Muscle layer of colon (tissue), 2 donors: ENCODE measurements around the gene CYP2C19.
"Not testable (repeated sequence)": the region's sequence is repeated elsewhere in the genome, so short reads cannot be mapped to it uniquely, and the experiment has no call there.

Source experiments
- H3K27ac ChIP-seq: one replicate; pipeline ENCODE4 v1.7.0; 2013; ENCODE audit warnings: low read depth, mild to moderate bottlenecking, low read length, moderate library complexity
- H3K27me3 ChIP-seq, 2 donors: one replicate each; pipeline ENCODE4 v1.7.0; 2013; ENCODE audit warnings: low read length in 2 of 2, mild to moderate bottlenecking in 2 of 2; ENCODE audit not compliant: insufficient read depth in 2 of 2, control insufficient read depth in 1 of 2
- H3K36me3 ChIP-seq: one replicate; pipeline ENCODE4 v1.7.0; 2013; ENCODE audit warnings: mild to moderate bottlenecking, low read length; ENCODE audit not compliant: insufficient read depth
- H3K4me1 ChIP-seq: one replicate; pipeline ENCODE4 v1.7.0; 2013; ENCODE audit warnings: mild to moderate bottlenecking, low read length; ENCODE audit not compliant: insufficient read depth
- H3K4me3 ChIP-seq, 2 donors: one replicate each; pipeline ENCODE4 v1.7.0; 2013; ENCODE audit warnings: low read length in 2 of 2, low read depth in 1 of 2, mild to moderate bottlenecking in 1 of 2, moderate library complexity in 1 of 2
- H3K9ac ChIP-seq: one replicate; pipeline ENCODE4 v1.7.0; 2013; ENCODE audit warnings: low read length
- H3K9me3 ChIP-seq: one replicate; pipeline ENCODE4 v1.7.0; 2013; ENCODE audit warnings: mild to moderate bottlenecking, low read length
- donor health status: abdominal sarcoma.
- donor health status: Adenocarcinoma of cecum.

CYP2C19 gene

GRCh38 chr10:94762393-94762792 is at the start of gene CYP2C19:
Gene CYP2C19, plus strand, starts transcription at chr10:94762681. Its CDS starts 25 bp downstream, at chr10:94762706.
- H3K27me3 ChIP-seq: no peaks in the 10 kb centered on the region
- H3K36me3 ChIP-seq: no peaks in the 10 kb centered on the region
- no peaks in the 10 kb centered on the region for H3K9me3 ChIP-seq
- H3K4me1 ChIP-seq: no peaks in the 10 kb centered on the region
- no peak within 1 kb of the TSS for H3K27ac ChIP-seq
- H3K4me3 ChIP-seq: no peak within 1 kb of the TSS
- no peak within 1 kb of the TSS for H3K9ac ChIP-seq

GRCh38 chr10:94725871-94726270 is 36.6 kb upstream of the CYP2C19 start:
- H3K4me1 ChIP-seq: no peaks in the 10 kb centered on the region
- H3K9ac ChIP-seq: no peak overlapping the region
- H3K27me3 ChIP-seq: no peaks in the 10 kb centered on the region
- no peak overlapping the region for H3K27ac ChIP-seq
- H3K4me3 ChIP-seq: no peak overlapping the region
- no peaks in the 10 kb centered on the region for H3K9me3 ChIP-seq
- no peaks in the 10 kb centered on the region for H3K36me3 ChIP-seq

DNA sequence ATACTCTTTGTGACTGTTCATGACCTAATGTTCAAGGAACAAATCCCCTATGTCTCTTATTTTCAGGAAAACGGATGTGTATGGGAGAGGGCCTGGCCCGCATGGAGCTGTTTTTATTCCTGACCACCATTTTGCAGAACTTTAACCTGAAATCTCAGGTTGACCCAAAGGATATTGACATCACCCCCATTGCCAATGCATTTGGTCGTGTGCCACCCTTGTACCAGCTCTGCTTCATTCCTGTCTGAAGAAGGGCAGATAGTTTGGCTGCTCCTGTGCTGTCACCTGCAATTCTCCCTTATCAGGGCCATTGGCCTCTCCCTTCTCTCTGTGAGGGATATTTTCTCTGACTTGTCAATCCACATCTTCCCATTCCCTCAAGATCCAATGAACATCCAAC is 27.3 kb upstream of the CYP2C19 start:
- H3K4me3 ChIP-seq: no peak overlapping the region
- H3K9ac ChIP-seq: no peak overlapping the region
- H3K27me3 ChIP-seq: no peaks in the 10 kb centered on the region
- no peaks in the 10 kb centered on the region for H3K4me1 ChIP-seq
- no peak overlapping the region for H3K27ac ChIP-seq
- no peaks in the 10 kb centered on the region for H3K36me3 ChIP-seq
- H3K9me3 ChIP-seq: no peaks in the 10 kb centered on the region

- Histone ChIP-seq H3K9me3 (no peaks in the 10 kb centered on the region), H3K9ac (no peak overlapping the region), H3K4me1 (no peaks in the 10 kb centered on the region), H3K36me3 (no peaks in the 10 kb centered on the region), H3K27ac (no peak overlapping the region), H3K27me3 (no peaks in the 10 kb centered on the region), H3K4me3 (no peak overlapping the region)
Observed at GRCh38 chr10:94738588-94738987, 23.9 kb upstream of the CYP2C19 start.

DNA sequence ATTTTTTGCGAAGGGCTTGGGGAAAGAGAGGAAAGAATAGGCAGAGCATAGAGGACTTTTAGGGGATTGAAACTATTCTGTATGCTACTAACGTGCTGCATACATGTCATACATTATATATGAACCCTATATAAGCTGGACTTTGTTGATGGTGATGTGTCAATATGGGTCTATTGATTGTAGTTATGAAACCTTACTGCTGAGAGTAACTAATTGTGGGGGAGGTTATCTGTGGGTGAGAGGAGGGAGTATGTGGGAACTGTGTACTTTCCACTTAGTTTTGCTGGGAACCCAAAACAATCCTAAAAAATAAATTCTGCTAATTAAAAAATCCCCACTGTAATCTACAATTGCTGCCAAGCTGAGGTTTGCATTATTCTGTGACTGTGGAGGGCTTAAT is 15.3 kb upstream of the CYP2C19 start:
- Histone ChIP-seq H3K27me3 (no peaks in the 10 kb centered on the region), H3K4me1 (no peaks in the 10 kb centered on the region), H3K9ac (no peak overlapping the region), H3K4me3 (no peak overlapping the region), H3K27ac (no peak overlapping the region), H3K9me3 (no peaks in the 10 kb centered on the region), H3K36me3 (no peaks in the 10 kb centered on the region)

DNA sequence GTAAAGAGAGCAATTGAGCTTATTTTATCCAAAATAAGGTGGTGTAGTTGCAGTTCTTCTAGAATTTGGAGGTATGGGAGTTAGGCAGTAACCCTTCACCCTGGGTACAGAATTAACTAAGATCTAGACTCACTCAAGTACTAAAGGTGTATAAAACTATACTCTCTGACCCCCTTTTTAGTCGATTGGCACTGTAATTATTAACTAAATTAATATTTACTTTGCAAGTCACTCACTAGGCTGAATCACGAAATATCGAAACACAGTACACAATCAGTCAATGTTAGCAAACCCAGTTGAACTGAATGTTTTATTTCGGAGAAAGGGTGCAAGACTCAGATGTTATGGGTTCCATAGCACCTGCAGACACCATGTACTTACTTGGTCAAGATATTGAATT is 14.6 kb upstream of the CYP2C19 start:
- Histone ChIP-seq H3K9me3 (no peaks in the 10 kb centered on the region), H3K36me3 (no peaks in the 10 kb centered on the region), H3K4me3 (no peak overlapping the region), H3K9ac (no peak overlapping the region), H3K27ac (no peak overlapping the region), H3K4me1 (no peaks in the 10 kb centered on the region), H3K27me3 (no peaks in the 10 kb centered on the region)

DNA sequence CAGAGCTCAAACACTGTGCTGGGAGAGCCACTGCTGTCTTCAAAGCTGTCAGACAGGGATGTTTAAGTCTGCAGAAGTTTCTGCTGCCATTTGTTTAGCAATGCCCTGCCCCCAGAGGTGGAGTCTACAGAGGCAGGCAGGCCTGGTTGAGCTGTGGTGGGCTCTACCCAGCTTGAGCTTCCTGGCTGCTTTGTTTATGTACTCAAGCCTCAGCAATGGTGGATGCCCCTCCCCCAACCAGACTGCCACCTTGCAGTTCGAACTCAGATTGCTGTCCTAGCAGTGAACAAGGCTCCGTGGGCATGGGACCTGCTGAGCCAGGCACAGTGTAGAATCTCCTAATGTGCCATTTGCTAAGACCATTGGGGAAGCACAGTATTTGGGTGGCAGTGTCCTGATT is 4.6 kb upstream of the CYP2C19 start:
- no peaks in the 10 kb centered on the region for H3K36me3 ChIP-seq
- no peaks in the 10 kb centered on the region for H3K9me3 ChIP-seq
- no peak overlapping the region for H3K27ac ChIP-seq
- no peaks in the 10 kb centered on the region for H3K27me3 ChIP-seq
- H3K4me1 ChIP-seq: no peaks in the 10 kb centered on the region
- no peak overlapping the region for H3K9ac ChIP-seq
- H3K4me3 ChIP-seq: no peak overlapping the region

GRCh38 chr10:94760586-94761178 is 1.8 kb upstream of the CYP2C19 start:
- H3K9ac ChIP-seq: no peak overlapping the region
- H3K9me3 ChIP-seq: no peaks in the 10 kb centered on the region
- H3K27me3 ChIP-seq: no peaks in the 10 kb centered on the region
- H3K27ac ChIP-seq: no peak overlapping the region
- no peaks in the 10 kb centered on the region for H3K36me3 ChIP-seq
- H3K4me3 ChIP-seq: no peak overlapping the region
- H3K4me1 ChIP-seq: no peaks in the 10 kb centered on the region

GRCh38 chr10:94775425-94775824 is 12.9 kb downstream of the CYP2C19 start:
- H3K27me3 ChIP-seq, H3K27ac ChIP-seq: not testable (repeated sequence)

GRCh38 chr10:94777886-94778458 is 15.5 kb downstream of the CYP2C19 start:
- Histone ChIP-seq H3K9me3 (no peaks in the 10 kb centered on the region), H3K27me3 (no peaks in the 10 kb centered on the region), H3K27ac (no peak overlapping the region), H3K4me1 (no peaks in the 10 kb centered on the region), H3K9ac (no peak overlapping the region), H3K36me3 (no peaks in the 10 kb centered on the region), H3K4me3 (no peak overlapping the region)

More at GRCh38 chr10:94775425-94775824, 12.9 kb downstream of the CYP2C19 start:
- not testable (repeated sequence) for H3K4me3 ChIP-seq, H3K4me1 ChIP-seq, H3K36me3 ChIP-seq, H3K9ac ChIP-seq, H3K9me3 ChIP-seq

DNA sequence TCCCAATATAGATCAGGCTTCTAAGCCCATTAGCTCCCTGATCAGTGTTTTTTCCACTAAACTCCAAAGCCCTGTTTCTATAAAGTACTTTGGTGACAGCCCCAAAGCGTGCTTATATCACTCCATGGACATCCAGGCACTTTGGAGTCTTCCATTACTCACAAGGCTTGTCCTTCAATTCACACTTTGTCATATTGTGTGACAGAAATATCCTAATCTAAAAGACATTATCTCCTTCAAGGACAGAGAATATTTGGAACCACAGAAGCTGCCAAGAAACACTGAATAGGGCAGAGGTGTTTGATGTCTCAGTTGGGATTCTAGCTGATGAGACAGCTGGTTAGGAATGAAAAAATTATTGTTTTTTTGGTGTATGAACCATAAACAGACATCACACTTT is 18.4 kb downstream of the CYP2C19 start:
- Histone ChIP-seq H3K9ac (no peak overlapping the region), H3K27me3 (no peaks in the 10 kb centered on the region), H3K4me1 (no peaks in the 10 kb centered on the region), H3K4me3 (no peak overlapping the region), H3K9me3 (no peaks in the 10 kb centered on the region), H3K27ac (no peak overlapping the region), H3K36me3 (no peaks in the 10 kb centered on the region)

- H3K4me3 ChIP-seq: no peak overlapping the region
- H3K27ac ChIP-seq: no peak overlapping the region
- no peaks in the 10 kb centered on the region for H3K27me3 ChIP-seq
- H3K9me3 ChIP-seq: no peaks in the 10 kb centered on the region
- no peak overlapping the region for H3K9ac ChIP-seq
- H3K4me1 ChIP-seq: no peaks in the 10 kb centered on the region
- no peaks in the 10 kb centered on the region for H3K36me3 ChIP-seq
Observed at GRCh38 chr10:94784256-94784655, 21.8 kb downstream of the CYP2C19 start.
